ENCODE results near the gene SIX5. TPM values are rescaled to one million over a fixed set of nuclear protein-coding genes. Genes with fewer than 3 reads are reported as not detected.
A peak's percentile ranks its signal among the peaks of the same experiment; 100 is the strongest.

The SIX5 gene
- total and polyA plus RNA-seq, 9 of the 15 experiments (the other 6 are each of a cell fraction or from before 2014, with no cell fraction given) = 1.4 to 17.2 (median 7.4) TPM; not detected in 2

DNA sequence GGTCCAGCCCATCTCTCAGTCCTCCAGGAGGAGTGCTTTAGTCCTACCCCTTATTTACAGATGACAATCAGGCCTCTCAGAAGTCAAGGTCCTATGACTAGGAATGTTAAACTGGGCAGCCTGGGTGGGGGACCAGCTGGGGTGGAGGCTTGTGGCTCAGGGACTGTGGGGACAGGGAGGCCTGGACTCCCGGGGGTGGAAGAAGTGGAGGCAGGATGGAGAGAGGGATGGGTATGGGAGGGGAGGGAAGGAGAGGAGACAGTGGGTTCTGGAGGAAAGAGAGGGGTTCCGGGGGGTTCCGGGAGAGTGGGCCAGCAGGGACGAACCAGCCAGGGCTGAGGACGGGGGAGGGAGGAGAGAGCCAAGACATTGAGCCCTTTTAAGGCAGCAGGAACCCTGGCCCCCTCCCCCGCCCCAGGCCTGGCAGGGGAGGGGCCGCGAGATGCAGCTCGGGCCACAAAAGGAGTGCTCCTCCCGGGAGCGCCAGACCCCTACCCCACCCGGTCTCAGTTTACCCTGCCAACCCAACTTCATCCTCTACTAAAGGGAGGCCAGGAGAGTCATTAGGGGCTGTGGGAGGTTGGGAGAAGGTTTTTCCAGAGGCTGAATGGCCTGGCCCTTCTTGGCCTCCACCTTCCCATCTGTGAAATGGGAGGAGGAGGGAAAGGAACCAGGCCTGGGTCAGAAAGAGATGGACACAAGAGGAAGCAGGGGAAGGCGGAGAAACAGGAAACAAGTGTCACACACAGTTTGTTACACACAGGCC, 11.6 kb upstream of the SIX5 start (continued):
- TF ChIP-seq SRF (CRISPR knock-in tag; IDR thresholded peaks at IDR 0.05) (0 out of 4 replicates have a peak, but pooled peaks of 1 of the 2 experiments have one; percentile 40), HDAC2 (IDR thresholded peaks at IDR 0.05) (peak; percentile 63; the same call in 1 of the 2 replicates), ZNF79 (CRISPR knock-in tag; IDR thresholded peaks at IDR 0.05; ENCODE audit: low read depth) (no peak), GABPB1 (CRISPR knock-in tag; IDR thresholded peaks at IDR 0.05) (0 out of 2 replicates have a peak, but pooled peaks have one; percentile 9), KDM1A (IDR thresholded peaks at IDR 0.05) (peak; percentile 64 to 84; a peak in 3 of 4 replicates), SRSF1 (IDR thresholded peaks at IDR 0.05; ENCODE audit: low read depth, low read length) (no peak), DACH1 (IDR thresholded peaks at IDR 0.05; ENCODE audit: partially characterized antibody) (peak; percentile 6), SMARCA5 (IDR thresholded peaks at IDR 0.05) (peak; percentile 88; the same call in 1 of the 2 replicates), MAZ (CRISPR knock-in tag; conservative IDR thresholded peaks at IDR 0.05 in 1 of 2, IDR thresholded peaks at IDR 0.05 in 1 of 2) (peak; percentile 30 to 34; a peak in 1 of 4 replicates), FOXK2 (conservative IDR thresholded peaks at IDR 0.05 in 1 of 2, IDR thresholded peaks at IDR 0.05 in 1 of 2; ENCODE audit: low read depth in 2 of 2) (peak; percentile 84 to 85), NBN (IDR thresholded peaks at IDR 0.05; ENCODE audit: low read depth) (no peak), ZNF263 (CRISPR knock-in tag; IDR thresholded peaks at IDR 0.05; ENCODE audit: borderline replicate concordance) (peak; percentile 85), CTBP1 (IDR thresholded peaks at IDR 0.05; ENCODE audit: borderline replicate concordance) (0 out of 2 replicates have a peak, but pooled peaks have one; percentile 20), SPI1 (IDR thresholded peaks at IDR 0.05; ENCODE audit: borderline replicate concordance, low read depth, low read length) (no peak), POLR2G (IDR thresholded peaks at IDR 0.05; ENCODE audit: low read depth, low read length) (0 out of 2 replicates have a peak, but pooled peaks have one; percentile 37), PTBP1 (IDR thresholded peaks at IDR 0.05; ENCODE audit: low read depth, low read length) (0 out of 2 replicates have a peak, but pooled peaks have one; percentile 56), ZNF316 (IDR thresholded peaks at IDR 0.05) (no peak), SNIP1 (IDR thresholded peaks at IDR 0.05; ENCODE audit: low read depth) (peak; percentile 72), BDP1 (IDR thresholded peaks at IDR 0.05; ENCODE audit: insufficient read depth, insufficient read length) (no peak), BCOR (IDR thresholded peaks at IDR 0.05) (peak; percentile 95), ZNF444 (CRISPR knock-in tag; IDR thresholded peaks at IDR 0.05) (0 out of 2 replicates have a peak, but pooled peaks have one; percentile 18), SMARCE1 (IDR thresholded peaks at IDR 0.05) (peak; percentile 33; the same call in 1 of the 2 replicates), RBM39 (optimal IDR thresholded peaks at IDR 0.05; ENCODE audit: low read depth, low read length) (peak; percentile 25), SNRNP70 (optimal IDR thresholded peaks at IDR 0.05; ENCODE audit: low read depth, low read length) (no peak)
- TF ChIP-seq, protein P1, sequence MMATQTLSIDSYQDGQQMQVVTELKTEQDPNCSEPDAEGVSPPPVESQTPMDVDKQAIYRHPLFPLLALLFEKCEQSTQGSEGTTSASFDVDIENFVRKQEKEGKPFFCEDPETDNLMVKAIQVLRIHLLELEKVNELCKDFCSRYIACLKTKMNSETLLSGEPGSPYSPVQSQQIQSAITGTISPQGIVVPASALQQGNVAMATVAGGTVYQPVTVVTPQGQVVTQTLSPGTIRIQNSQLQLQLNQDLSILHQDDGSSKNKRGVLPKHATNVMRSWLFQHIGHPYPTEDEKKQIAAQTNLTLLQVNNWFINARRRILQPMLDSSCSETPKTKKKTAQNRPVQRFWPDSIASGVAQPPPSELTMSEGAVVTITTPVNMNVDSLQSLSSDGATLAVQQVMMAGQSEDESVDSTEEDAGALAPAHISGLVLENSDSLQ (IDR thresholded peaks at IDR 0.05) = peak; percentile 4; the same call in 1 of the 2 replicates
- TF ChIP-seq, protein P2, sequence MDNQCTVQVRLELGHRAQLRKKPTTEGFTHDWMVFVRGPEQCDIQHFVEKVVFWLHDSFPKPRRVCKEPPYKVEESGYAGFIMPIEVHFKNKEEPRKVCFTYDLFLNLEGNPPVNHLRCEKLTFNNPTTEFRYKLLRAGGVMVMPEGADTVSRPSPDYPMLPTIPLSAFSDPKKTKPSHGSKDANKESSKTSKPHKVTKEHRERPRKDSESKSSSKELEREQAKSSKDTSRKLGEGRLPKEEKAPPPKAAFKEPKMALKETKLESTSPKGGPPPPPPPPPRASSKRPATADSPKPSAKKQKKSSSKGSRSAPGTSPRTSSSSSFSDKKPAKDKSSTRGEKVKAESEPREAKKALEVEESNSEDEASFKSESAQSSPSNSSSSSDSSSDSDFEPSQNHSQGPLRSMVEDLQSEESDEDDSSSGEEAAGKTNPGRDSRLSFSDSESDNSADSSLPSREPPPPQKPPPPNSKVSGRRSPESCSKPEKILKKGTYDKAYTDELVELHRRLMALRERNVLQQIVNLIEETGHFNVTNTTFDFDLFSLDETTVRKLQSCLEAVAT (IDR thresholded peaks at IDR 0.05) = 0 out of 4 replicates have a peak, but pooled peaks of 1 of the 2 experiments have one; percentile 20
- TF ChIP-seq, protein P3, sequence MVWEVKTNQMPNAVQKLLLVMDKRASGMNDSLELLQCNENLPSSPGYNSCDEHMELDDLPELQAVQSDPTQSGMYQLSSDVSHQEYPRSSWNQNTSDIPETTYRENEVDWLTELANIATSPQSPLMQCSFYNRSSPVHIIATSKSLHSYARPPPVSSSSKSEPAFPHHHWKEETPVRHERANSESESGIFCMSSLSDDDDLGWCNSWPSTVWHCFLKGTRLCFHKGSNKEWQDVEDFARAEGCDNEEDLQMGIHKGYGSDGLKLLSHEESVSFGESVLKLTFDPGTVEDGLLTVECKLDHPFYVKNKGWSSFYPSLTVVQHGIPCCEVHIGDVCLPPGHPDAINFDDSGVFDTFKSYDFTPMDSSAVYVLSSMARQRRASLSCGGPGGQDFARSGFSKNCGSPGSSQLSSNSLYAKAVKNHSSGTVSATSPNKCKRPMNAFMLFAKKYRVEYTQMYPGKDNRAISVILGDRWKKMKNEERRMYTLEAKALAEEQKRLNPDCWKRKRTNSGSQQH (CRISPR knock-in tag; IDR thresholded peaks at IDR 0.05) = 0 out of 2 replicates have a peak, but pooled peaks have one; percentile 13
